Esophagus (tissue), 2 donors: ENCODE measurements around the gene AQP12A. TPM values are rescaled to one million over a fixed set of nuclear protein-coding genes. Genes with fewer than 3 reads are reported as not detected.
"Not testable (repeated sequence)": the region's sequence is repeated elsewhere in the genome, so short reads cannot be mapped to it uniquely, and the experiment has no call there.

Experiments used
- H3K27ac ChIP-seq, 2 donors: one replicate each; pipeline ENCODE4 v1.5.1; 2013; ENCODE audit warnings: low read depth in 2 of 2, mild to moderate bottlenecking in 2 of 2, inconsistent platforms in 1 of 2, low read length in 1 of 2, moderate library complexity in 1 of 2
- H3K27me3 ChIP-seq, 2 donors: one replicate each; pipeline ENCODE4 v1.6.1; 2013; ENCODE audit warnings: low read length in 2 of 2, control low read depth in 1 of 2, mild to moderate bottlenecking in 1 of 2; ENCODE audit not compliant: insufficient read depth in 2 of 2, control insufficient read depth in 1 of 2
- H3K36me3 ChIP-seq, 2 donors: one replicate each; pipeline ENCODE4 v1.6.1; 2013; ENCODE audit warnings: low read length in 1 of 2; ENCODE audit not compliant: control insufficient read depth in 2 of 2, insufficient read depth in 2 of 2
- H3K4me1 ChIP-seq, 2 donors: one replicate each; pipeline ENCODE4 v1.6.1; 2013; ENCODE audit warnings: low read length in 1 of 2; ENCODE audit not compliant: control insufficient read depth in 2 of 2, insufficient read depth in 2 of 2
- H3K4me3 ChIP-seq, 2 donors: one replicate each; pipeline ENCODE4 v1.5.1; 2013; ENCODE audit warnings: low read length in 2 of 2, mild to moderate bottlenecking in 2 of 2, low read depth in 1 of 2, moderate library complexity in 1 of 2
- H3K9me3 ChIP-seq, 2 donors: one replicate each; pipeline ENCODE4 v1.6.1; 2013; ENCODE audit warnings: mild to moderate bottlenecking in 2 of 2, low read depth in 1 of 2, low read length in 1 of 2, moderate library complexity in 1 of 2; ENCODE audit not compliant: control insufficient read depth in 2 of 2, insufficient read depth in 1 of 2
- WGBS, 2 donors: extraction: QIAGEN DNeasy Blood & Tissue Kit; methylation state at CpG; one replicate each; pipeline ENCODE4 v1.1.7; 2013; 5-methylcytosine and 5-hydroxymethylcytosine counted together
- polyA plus RNA-seq, 2 donors: library from polyadenylated mRNA; stranded (reverse); fragments of 200-250 nt; gene quantifications; one replicate each; pipeline ENCODE4 v1.2.3, GENCODE V29; 2013
- donor health status: healthy with polysubstance abuse.
- donor health status: Bipolar disorder and iron deficiency.

The AQP12A gene
- polyA plus RNA-seq, 2 donors = not detected

DNA sequence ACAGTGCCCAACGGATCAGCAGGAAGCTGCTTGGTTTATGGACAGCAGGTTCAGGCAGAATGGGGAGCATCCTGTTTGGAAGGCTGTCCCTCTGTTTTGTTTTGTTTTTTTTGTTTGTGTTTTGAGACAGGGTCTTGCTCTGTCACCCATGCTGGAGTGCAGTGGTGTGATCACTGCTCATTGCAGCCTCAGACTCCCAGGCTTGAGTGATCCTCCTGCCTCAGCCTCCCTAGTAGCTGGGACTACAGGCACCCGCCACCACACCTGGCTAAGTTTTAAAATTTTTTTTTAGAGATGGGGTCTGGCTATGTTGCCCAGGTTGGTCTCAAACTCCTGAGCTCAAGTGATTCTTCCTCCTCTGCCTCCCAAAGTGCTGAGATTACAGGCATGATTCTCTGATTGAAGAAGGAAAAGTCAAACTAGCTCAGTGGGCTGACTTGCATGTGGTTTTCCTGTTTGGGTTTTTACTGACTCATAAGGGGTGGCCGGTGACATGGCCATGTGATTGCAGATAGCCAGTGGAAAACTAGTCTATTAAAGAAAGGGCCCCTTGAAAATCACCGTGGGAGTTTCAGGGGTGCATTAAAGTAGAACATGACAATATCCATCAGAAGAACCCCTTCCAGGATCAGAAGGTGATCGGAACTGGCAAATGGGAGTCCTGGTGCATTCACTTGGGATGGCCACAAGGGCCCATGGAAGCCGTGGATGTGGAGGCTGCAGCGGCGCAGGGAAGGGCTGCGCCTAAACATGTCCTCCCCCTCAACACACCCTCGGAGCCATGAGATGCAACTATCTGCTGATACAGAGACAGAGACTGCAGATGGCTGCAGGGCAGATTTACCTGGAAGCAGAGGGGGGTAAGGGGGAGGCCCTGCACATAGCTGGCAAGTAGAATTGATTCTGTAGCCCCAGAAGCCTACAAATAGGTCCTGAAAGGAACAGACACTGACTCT, 35.5 kb upstream of the AQP12A start:
- H3K9me3 ChIP-seq = no peaks in the 10 kb centered on the region
- 70% methylated on average over 10 of the region's 10 CpGs for WGBS, 2 donors
- H3K27me3 ChIP-seq = peaks cover 0 to 2% of the 10 kb centered on the region in 2 donors
- H3K4me1 ChIP-seq = no peaks in the 10 kb centered on the region
- no peak overlapping the region for H3K27ac ChIP-seq
- H3K36me3 ChIP-seq = no peaks in the 10 kb centered on the region
- H3K4me3 ChIP-seq = no peak overlapping the region

- H3K27me3 ChIP-seq, H3K27ac ChIP-seq, H3K4me1 ChIP-seq, H3K4me3 ChIP-seq, H3K9me3 ChIP-seq, H3K36me3 ChIP-seq: not testable (repeated sequence)
- WGBS, 2 donors = 92 to 95% methylated on average over 7 of the region's 7 CpGs
These were observed 31.8 kb upstream of the AQP12A start for GRCh38 chr2:240659883-240660282.

- Histone ChIP-seq H3K27me3 (peaks cover 0 to 2% of the 10 kb centered on the region in 2 donors), H3K27ac (no peak overlapping the region), H3K9me3 (peaks cover 0 to 3% of the 10 kb centered on the region in 2 donors), H3K36me3 (no peaks in the 10 kb centered on the region), H3K4me3 (no peak overlapping the region), H3K4me1 (no peaks in the 10 kb centered on the region)
- 77 to 79% methylated on average over 3 of the region's 3 CpGs for WGBS, 2 donors
These were observed 29.0 kb upstream of the AQP12A start for GRCh38 chr2:240662681-240663080.

- Histone ChIP-seq H3K9me3 (peaks cover 0 to 3% of the 10 kb centered on the region in 2 donors), H3K36me3 (no peaks in the 10 kb centered on the region), H3K27ac (no peak overlapping the region), H3K4me1 (no peaks in the 10 kb centered on the region), H3K27me3 (peaks cover 0 to 2% of the 10 kb centered on the region in 2 donors), H3K4me3 (no peak overlapping the region)
- 74 to 77% methylated on average over 6 of the region's 6 CpGs for WGBS, 2 donors
These were observed 28.0 kb upstream of the AQP12A start for GRCh38 chr2:240663546-240664190.

- H3K4me3 ChIP-seq = no peak overlapping the region
- WGBS, 2 donors = 77 to 81% methylated on average over 1 of the region's 1 CpG
- no peaks in the 10 kb centered on the region for H3K4me1 ChIP-seq
- peaks cover 0 to 2% of the 10 kb centered on the region in 2 donors for H3K27me3 ChIP-seq
- no peak overlapping the region for H3K27ac ChIP-seq
- H3K36me3 ChIP-seq = no peaks in the 10 kb centered on the region
- peaks cover 0 to 3% of the 10 kb centered on the region in 2 donors for H3K9me3 ChIP-seq
These were observed 27.0 kb upstream of the AQP12A start for GRCh38 chr2:240664622-240665021.

DNA sequence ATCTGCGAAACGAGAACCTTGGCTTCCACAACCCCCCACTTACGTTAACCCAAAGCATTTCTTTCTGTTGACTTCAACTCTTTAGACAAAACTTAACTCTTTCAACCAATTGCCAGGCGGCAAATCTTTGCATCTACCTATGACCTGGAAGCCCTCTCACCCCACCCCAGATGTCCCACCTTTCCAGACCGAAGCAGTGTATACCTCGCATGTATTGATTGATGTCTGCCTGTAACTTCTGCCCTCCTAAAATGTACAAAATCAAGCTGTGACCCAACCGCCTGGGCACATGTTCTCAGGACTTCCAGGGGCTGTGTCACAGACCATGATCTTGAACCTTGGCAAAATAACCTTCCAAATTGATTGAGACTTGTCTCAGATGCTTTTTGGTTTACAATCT, 21.3 kb upstream of the AQP12A start:
- Histone ChIP-seq H3K9me3 (peaks cover 0 to 3% of the 10 kb centered on the region in 2 donors), H3K27ac (no peak overlapping the region), H3K4me3 (no peak overlapping the region), H3K36me3 (no peaks in the 10 kb centered on the region), H3K4me1 (peaks cover 0 to 7% of the 10 kb centered on the region in 2 donors), H3K27me3 (peaks cover 8 to 9% of the 10 kb centered on the region in 2 donors)
- WGBS, 2 donors = 68 to 73% methylated on average over 7 of the region's 7 CpGs

DNA sequence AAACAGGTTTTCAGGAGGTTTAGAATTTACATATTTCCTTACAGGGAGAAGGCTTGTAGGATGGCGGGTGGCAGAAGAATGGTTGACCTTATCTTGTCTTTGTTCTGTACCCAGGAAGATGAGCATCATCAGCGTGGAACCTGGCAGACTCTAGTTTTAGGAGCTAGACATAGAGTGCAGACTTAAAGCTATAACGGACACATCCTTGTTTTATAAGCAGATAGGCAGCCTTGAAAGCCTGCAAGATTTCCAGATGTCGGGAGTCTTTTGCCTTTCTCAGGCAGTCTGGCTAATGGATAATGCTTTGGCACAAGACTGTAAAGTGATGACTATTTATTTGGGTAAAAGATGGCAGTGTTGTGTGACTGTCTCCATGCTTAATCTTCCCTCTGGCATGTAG, 20.7 kb upstream of the AQP12A start:
- Histone ChIP-seq H3K4me1 (peaks cover 0 to 7% of the 10 kb centered on the region in 2 donors), H3K9me3 (peaks cover 0 to 3% of the 10 kb centered on the region in 2 donors), H3K27me3 (peaks cover 8 to 9% of the 10 kb centered on the region in 2 donors), H3K4me3 (no peak overlapping the region), H3K36me3 (no peaks in the 10 kb centered on the region), H3K27ac (no peak overlapping the region)
- 73 to 82% methylated on average over 4 of the region's 4 CpGs for WGBS, 2 donors

GRCh38 chr2:240672076-240672700, 19.5 kb upstream of the AQP12A start:
- H3K4me3 ChIP-seq = no peak overlapping the region
- no peak overlapping the region for H3K27ac ChIP-seq
- H3K36me3 ChIP-seq = no peaks in the 10 kb centered on the region
- H3K9me3 ChIP-seq = peaks cover 0 to 3% of the 10 kb centered on the region in 2 donors
- H3K27me3 ChIP-seq = peaks cover 7 to 8% of the 10 kb centered on the region in 2 donors
- WGBS, 2 donors = 43 to 51% methylated on average over 46 of the region's 46 CpGs
- H3K4me1 ChIP-seq = peaks cover 0 to 7% of the 10 kb centered on the region in 2 donors

DNA sequence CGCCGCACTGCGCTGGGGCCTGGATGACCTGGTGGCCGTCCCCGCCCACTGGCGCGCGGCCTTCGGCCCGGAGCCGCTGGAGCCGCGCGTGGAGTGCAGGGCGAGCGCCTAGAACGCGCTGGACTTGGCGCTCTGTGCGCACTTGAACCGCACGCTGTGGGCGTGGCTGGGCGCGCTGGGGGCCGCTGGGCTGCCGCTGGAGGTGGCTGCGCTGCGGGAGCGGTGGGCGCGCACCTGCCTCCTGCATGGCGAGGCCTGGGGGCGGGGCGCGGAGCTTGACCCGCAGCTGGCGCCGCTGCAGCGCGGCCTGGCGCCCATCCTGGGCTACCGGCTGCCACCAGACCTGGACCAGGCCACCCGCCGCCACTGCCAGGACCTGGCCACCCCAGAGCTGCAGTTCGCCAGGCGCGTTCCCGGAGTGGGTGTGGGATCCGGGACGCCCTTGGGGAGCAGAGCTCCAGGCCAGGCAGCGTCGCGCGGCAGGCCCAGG, 18.9 kb upstream of the AQP12A start:
- Histone ChIP-seq H3K36me3 (no peaks in the 10 kb centered on the region), H3K4me3 (peak overlapping the region in 1 of 2 donors; percentile 7), H3K27ac (no peak overlapping the region), H3K27me3 (peaks cover 7 to 8% of the 10 kb centered on the region in 2 donors), H3K4me1 (peaks cover 0 to 7% of the 10 kb centered on the region in 2 donors), H3K9me3 (peaks cover 0 to 3% of the 10 kb centered on the region in 2 donors)
- WGBS, 2 donors = 3 to 8% methylated on average over 46 to 55 of the region's 55 CpGs
